GM12875 (cell line): ENCODE data around the gene MIOS.
"Not testable (repeated sequence)": the region's sequence is repeated elsewhere in the genome, so short reads cannot be mapped to it uniquely, and the experiment has no call there.

Source experiments
- H3K4me3 ChIP-seq: one replicate; pipeline ENCODE4 v1.5.1; 2011; ENCODE audit warnings: low read depth, low read length, control low read depth
- CTCF ChIP-seq: IDR thresholded peaks from 2 replicates; pipeline ENCODE4 v1.5.1; 2011; ENCODE audit warnings: low read depth, mild to moderate bottlenecking, control low read depth, inconsistent platforms, low read length, moderate library complexity, borderline replicate concordance; ENCODE audit not compliant: insufficient read depth

Gene MIOS

GRCh38 chr7:7554021-7554432 is 12.7 kb upstream of the MIOS start:
- no peak for TF ChIP-seq CTCF

GRCh38 chr7:7554649-7555575 is 11.8 kb upstream of the MIOS start:
- no peak overlapping the region for H3K4me3 ChIP-seq
- no peak for TF ChIP-seq CTCF

More at GRCh38 chr7:7554021-7554432, 12.7 kb upstream of the MIOS start:
- no peak overlapping the region for H3K4me3 ChIP-seq

GRCh38 chr7:7556852-7557251 is 9.8 kb upstream of the MIOS start:
- H3K4me3 ChIP-seq, result no peak overlapping the region
- no peak for TF ChIP-seq CTCF

GRCh38 chr7:7557252-7557651 is 9.4 kb upstream of the MIOS start:
- TF ChIP-seq CTCF, result no peak
- no peak overlapping the region for H3K4me3 ChIP-seq

- not testable (repeated sequence) for H3K4me3 ChIP-seq
These were observed 5.1 kb upstream of the MIOS start for GRCh38 chr7:7561591-7561990.

GRCh38 chr7:7562736-7563135 is 3.9 kb upstream of the MIOS start:
- TF ChIP-seq CTCF, result no peak
- H3K4me3 ChIP-seq, result no peak overlapping the region

GRCh38 chr7:7563269-7563668 is 3.4 kb upstream of the MIOS start:
- TF ChIP-seq CTCF, result no peak
- H3K4me3 ChIP-seq, result no peak overlapping the region
